HepG2 (cell line): ENCODE measurements around the gene EEFSEC. TPM values are rescaled to one million over a fixed set of nuclear protein-coding genes. Genes with fewer than 3 reads are reported as not detected.

Experiments used
- ATAC-seq: fragments of 200-7000 bp; cut with Tn5 transposase; 3 replicates; pipeline ENCODE4 v1.9.1; 2020; ENCODE audit warnings: mild to moderate bottlenecking, moderate library complexity
- BruUV-seq: library from RNA; stranded (reverse); fragments of 400-500 nt; replicated peaks from 2 replicates; lab custom pipeline; 2021; lab: Mats Ljungman, UMichigan
- CTCF ChIA-PET: fragments of 300-600 bp; formaldehyde crosslinking; extraction: SDS; loops from one replicate; lab custom pipeline; 2021; ENCODE audit warnings: low total read pairs, inconsistent platforms, low intra/inter-chr PET ratio; lab: Yijun Ruan, JAX
- POLR2A ChIA-PET: fragments of 350-600 bp; sonication (Branson Sonifier 250); formaldehyde crosslinking; loops from one replicate; lab custom pipeline; 2020; ENCODE audit warnings: antibody characterized with exemption, inconsistent platforms; lab: Yijun Ruan, JAX
- DNase-seq: peaks from one replicate; pipeline ENCODE4 v3.0.0-alpha.2; 2015; ENCODE audit warnings: low spot score
- FAIRE-seq: peaks from 3 replicates; lab custom pipeline; 2011; peaks lifted over from hg19 to GRCh38; lab: Jason Lieb, UNC
- H2AFZ ChIP-seq: one replicate; pipeline ENCODE4 v1.6.1; 2011; ENCODE audit warnings: low read length, inconsistent platforms
- H3K27ac ChIP-seq: fragments of 300-600 bp; 3 replicates; pipeline ENCODE4 v1.8.0; 2011; ENCODE audit warnings: mixed run types, mild to moderate bottlenecking, mixed read lengths, low read length, inconsistent platforms; ENCODE audit not compliant: insufficient read depth; ENCODE audit errors: extremely low read length
- H3K27me3 ChIP-seq, 2 experiments: fragments of 200-600 bp in 1 of 2; 2 replicates in 1 of 2; 3 replicates in 1 of 2; pipeline versions ENCODE4 v1.6.0 to v1.8.0; 2011; ENCODE audit warnings: low read length in 2 of 2, mild to moderate bottlenecking in 2 of 2, moderate library complexity in 2 of 2, inconsistent platforms in 1 of 2; ENCODE audit not compliant: insufficient read depth in 2 of 2, control insufficient read depth in 1 of 2
- H3K36me3 ChIP-seq, 2 experiments: fragments of 200-600 bp in 1 of 2; replicated peaks in 1 of 2; 2 replicates in 1 of 2; 3 replicates in 1 of 2; pipeline versions ENCODE4 v1.5.1 to v1.8.0; 2011; ENCODE audit warnings: low read length in 2 of 2, inconsistent platforms in 1 of 2; ENCODE audit not compliant: insufficient read depth in 2 of 2, control insufficient read depth in 1 of 2
- H3K4me1 ChIP-seq: 2 replicates; pipeline ENCODE4 v1.5.1; 2012; ENCODE audit warnings: low read length, inconsistent platforms; ENCODE audit not compliant: insufficient read depth
- H3K4me2 ChIP-seq: 2 replicates; pipeline ENCODE4 v1.6.0; 2011; ENCODE audit warnings: low read depth, low read length, inconsistent platforms
- H3K4me3 ChIP-seq, 3 experiments: fragments of 200-600 bp in 1 of 3; sonication (generic), shearing (Covaris generic) in 1 of 3; replicated peaks in 1 of 3; 2 replicates each; pipeline ENCODE4 v1.5.1; 2011 to 2016; ENCODE audit warnings: low read length in 3 of 3, inconsistent platforms in 2 of 3, low read depth in 2 of 3, mild to moderate bottlenecking in 2 of 3, control low read depth in 1 of 3, mixed read lengths in 1 of 3; ENCODE audit not compliant: insufficient read depth in 1 of 3
- H3K79me2 ChIP-seq: one replicate; pipeline ENCODE4 v1.6.1; 2011; ENCODE audit warnings: low read length, inconsistent platforms; ENCODE audit not compliant: insufficient read depth
- H3K9ac ChIP-seq: 2 replicates; pipeline ENCODE4 v1.6.0; 2011; ENCODE audit warnings: mild to moderate bottlenecking, low read depth, low read length, inconsistent platforms; ENCODE audit not compliant: insufficient read depth
- H3K9me3 ChIP-seq: 2 replicates; pipeline ENCODE4 v1.5.1; 2012; ENCODE audit warnings: mild to moderate bottlenecking, low read length
- H4K20me1 ChIP-seq: 2 replicates; pipeline ENCODE4 v1.6.0; 2011; ENCODE audit warnings: inconsistent platforms, mild to moderate bottlenecking, low read length, moderate library complexity; ENCODE audit not compliant: insufficient read depth
- ISL2 ChIP-seq: sonication (generic); formaldehyde crosslinking; IDR thresholded peaks from 2 replicates; pipeline ENCODE4 v1.5.0; 2020; ENCODE audit warnings: missing genetic modification reagents
- JARID2 ChIP-seq: sonication (generic); formaldehyde crosslinking; IDR thresholded peaks from 2 replicates; pipeline ENCODE4 v1.8.1; 2023; ENCODE audit warnings: missing genetic modification reagents, inconsistent platforms; ENCODE audit not compliant: insufficient replicate concordance
- SALL2 ChIP-seq: sonication (generic); formaldehyde crosslinking; IDR thresholded peaks from 2 replicates; pipeline ENCODE4 v1.8.1; 2023; ENCODE audit warnings: mild to moderate bottlenecking, missing genetic modification reagents, inconsistent platforms
- SNAPC2 ChIP-seq: sonication (generic); formaldehyde crosslinking; IDR thresholded peaks from 2 replicates; pipeline ENCODE4 v1.8.1; 2022; ENCODE audit warnings: mild to moderate bottlenecking, missing genetic modification reagents
- WGBS: methylation state at CpG from one replicate; pipeline ENCODE4 v1.1.6; 2017; ENCODE audit warnings: low lambda C conversion rate; 5-methylcytosine and 5-hydroxymethylcytosine counted together
- in situ Hi-C: cut with HindIII; loops from 2 replicates; pipeline ENCODE4 v1.10.0; 2017; ENCODE audit warnings: low pct_unique_long_range_greater_than_20kb; ENCODE audit not compliant: extremely low pct_ligation_motif_present
- intact Hi-C: fragments of 100-400 bp; cut with micrococcal nuclease; formaldehyde crosslinking; loops from one replicate; pipeline ENCODE4 v1.10.0; 2022; ENCODE audit not compliant: unreplicated experiment
- polyA plus RNA-seq, 8 experiments: library from polyadenylated mRNA; depleted of rRNA in 3 of 8; stranded (reverse) in 7 of 8; unstranded in 1 of 8; fragments of >200 nt; fragmentation: Illumina TruSeq in 4 of 8; extraction: Trizol in 4 of 8; gene quantifications; 2 replicates each; pipeline versions ENCODE4 v1.2.1 to v1.2.3, GENCODE V29; 2011 to 2016; ENCODE audit warnings: low read depth in 4 of 8, missing spikeins in 1 of 8, mixed read lengths in 1 of 8; ENCODE audit not compliant: insufficient read depth in 1 of 8
- total RNA-seq, 5 experiments: library from RNA; depleted of rRNA; stranded (reverse); fragments of >200 nt; fragmentation: Illumina TruSeq; extraction: Trizol; gene quantifications; 2 replicates each; pipeline ENCODE4 v1.2.3, GENCODE V29; 2016; ENCODE audit warnings: low read depth in 1 of 5
- TF ChIP-seq, protein P1 (sequence below): IDR thresholded peaks from 2 replicates; pipeline ENCODE4 v1.6.1; 2012; ENCODE audit warnings: low read depth, low read length, improper control_type of control experiment
- TF ChIP-seq, protein P2 (sequence below): IDR thresholded peaks from 2 replicates; pipeline ENCODE4 v1.6.1; 2016; ENCODE audit warnings: mild to moderate bottlenecking, missing biosample characterization, missing genetic modification reagents

Gene EEFSEC
- total and polyA plus RNA-seq, 2 of the 13 experiments (the other 11 are each of a cell fraction or from before 2014, with no cell fraction given): 6.4 to 24.2 TPM

DNA sequence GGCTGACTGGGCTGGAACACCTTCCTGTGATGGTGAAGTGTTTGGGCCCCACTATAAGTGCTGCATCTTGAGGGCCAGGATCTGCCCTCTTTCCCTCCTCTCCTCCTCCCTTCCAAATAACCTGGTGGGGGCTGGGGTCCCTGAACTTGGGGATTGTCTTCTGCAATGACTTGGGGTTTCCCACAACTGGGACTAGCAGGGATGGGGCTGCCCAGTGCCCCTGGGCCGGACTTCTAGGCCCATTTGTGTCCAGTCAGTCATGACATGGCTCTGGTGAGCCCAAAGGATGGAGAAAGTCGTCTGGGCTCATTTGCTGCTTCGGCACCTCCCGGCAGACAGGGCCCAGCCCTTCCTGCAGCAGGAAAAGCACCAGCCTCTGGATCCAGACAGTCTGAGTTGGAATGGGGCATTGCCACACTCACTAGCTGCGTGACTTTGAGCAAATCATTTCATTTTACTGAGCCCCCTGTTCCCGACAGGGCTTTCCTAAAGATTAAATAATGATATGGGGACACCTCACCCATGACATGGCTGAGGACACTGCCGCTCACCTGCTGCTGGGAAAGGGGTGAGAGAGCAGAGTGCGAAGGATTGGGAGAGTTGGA lies 200.2 kb downstream of the EEFSEC start:
- no peaks in the 10 kb centered on the region for H3K9me3 ChIP-seq
- H3K4me1 ChIP-seq: peaks cover 64% of the 10 kb centered on the region
- ChIA-PET POLR2A (no interaction called here), CTCF (no interaction called here)
- no peak for ATAC-seq
- no peaks in the 10 kb centered on the region for H3K27me3 ChIP-seq
- no TSS peak for BruUV-seq
- no peak overlapping the region for H3K4me3 ChIP-seq
- intact Hi-C loops: no loop called here
- in situ Hi-C loops: no loop called here
- H4K20me1 ChIP-seq: no peaks in the 10 kb centered on the region
- H3K79me2 ChIP-seq: no peaks in the 10 kb centered on the region
- 0 out of 2 replicates have a peak overlapping the region, but pooled peaks have one; percentile 1 for H3K9ac ChIP-seq
- no peak for FAIRE-seq
- H2AFZ ChIP-seq: no peak overlapping the region
- no peak for DNase-seq
- H3K4me2 ChIP-seq: peak overlapping the region; percentile 49
- TF ChIP-seq JARID2 (CRISPR knock-in tag): no peak
- TF ChIP-seq, protein P1, sequence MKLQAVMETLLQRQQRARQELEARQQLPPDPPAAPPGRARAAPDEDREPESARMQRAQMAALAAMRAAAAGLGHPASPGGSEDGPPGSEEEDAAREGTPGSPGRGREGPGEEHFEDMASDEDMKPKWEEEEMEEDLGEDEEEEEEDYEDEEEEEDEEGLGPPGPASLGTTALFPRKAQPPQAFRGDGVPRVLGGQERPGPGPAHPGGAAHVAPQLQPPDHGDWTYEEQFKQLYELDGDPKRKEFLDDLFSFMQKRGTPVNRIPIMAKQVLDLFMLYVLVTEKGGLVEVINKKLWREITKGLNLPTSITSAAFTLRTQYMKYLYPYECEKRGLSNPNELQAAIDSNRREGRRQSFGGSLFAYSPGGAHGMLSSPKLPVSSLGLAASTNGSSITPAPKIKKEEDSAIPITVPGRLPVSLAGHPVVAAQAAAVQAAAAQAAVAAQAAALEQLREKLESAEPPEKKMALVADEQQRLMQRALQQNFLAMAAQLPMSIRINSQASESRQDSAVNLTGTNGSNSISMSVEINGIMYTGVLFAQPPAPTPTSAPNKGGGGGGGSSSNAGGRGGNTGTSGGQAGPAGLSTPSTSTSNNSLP: no peak
- TF ChIP-seq SNAPC2 (CRISPR knock-in tag): no peak
- no peak for TF ChIP-seq SALL2 (CRISPR knock-in tag)
- no peak for TF ChIP-seq ISL2 (CRISPR knock-in tag)
- TF ChIP-seq, protein P2, sequence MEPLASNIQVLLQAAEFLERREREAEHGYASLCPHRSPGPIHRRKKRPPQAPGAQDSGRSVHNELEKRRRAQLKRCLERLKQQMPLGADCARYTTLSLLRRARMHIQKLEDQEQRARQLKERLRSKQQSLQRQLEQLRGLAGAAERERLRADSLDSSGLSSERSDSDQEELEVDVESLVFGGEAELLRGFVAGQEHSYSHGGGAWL (CRISPR knock-in tag): no peak
- WGBS: 98% methylated on average over 6 of the region's 8 CpGs
- H3K36me3 ChIP-seq: peaks cover 4 to 15% of the 10 kb centered on the region in 2 experiments; a peak in 3 of 5 replicates
- H3K27ac ChIP-seq: peak overlapping the region; percentile 67
